ENCODE results near the gene USP21. TPM values are rescaled to one million over a fixed set of nuclear protein-coding genes. Genes with fewer than 3 reads are reported as not detected.

The USP21 gene
- total and polyA plus RNA-seq, 9 of the 15 experiments (the other 6 are each of a cell fraction or from before 2014, with no cell fraction given) = 4.9 to 52.4 (median 21.6) TPM

DNA sequence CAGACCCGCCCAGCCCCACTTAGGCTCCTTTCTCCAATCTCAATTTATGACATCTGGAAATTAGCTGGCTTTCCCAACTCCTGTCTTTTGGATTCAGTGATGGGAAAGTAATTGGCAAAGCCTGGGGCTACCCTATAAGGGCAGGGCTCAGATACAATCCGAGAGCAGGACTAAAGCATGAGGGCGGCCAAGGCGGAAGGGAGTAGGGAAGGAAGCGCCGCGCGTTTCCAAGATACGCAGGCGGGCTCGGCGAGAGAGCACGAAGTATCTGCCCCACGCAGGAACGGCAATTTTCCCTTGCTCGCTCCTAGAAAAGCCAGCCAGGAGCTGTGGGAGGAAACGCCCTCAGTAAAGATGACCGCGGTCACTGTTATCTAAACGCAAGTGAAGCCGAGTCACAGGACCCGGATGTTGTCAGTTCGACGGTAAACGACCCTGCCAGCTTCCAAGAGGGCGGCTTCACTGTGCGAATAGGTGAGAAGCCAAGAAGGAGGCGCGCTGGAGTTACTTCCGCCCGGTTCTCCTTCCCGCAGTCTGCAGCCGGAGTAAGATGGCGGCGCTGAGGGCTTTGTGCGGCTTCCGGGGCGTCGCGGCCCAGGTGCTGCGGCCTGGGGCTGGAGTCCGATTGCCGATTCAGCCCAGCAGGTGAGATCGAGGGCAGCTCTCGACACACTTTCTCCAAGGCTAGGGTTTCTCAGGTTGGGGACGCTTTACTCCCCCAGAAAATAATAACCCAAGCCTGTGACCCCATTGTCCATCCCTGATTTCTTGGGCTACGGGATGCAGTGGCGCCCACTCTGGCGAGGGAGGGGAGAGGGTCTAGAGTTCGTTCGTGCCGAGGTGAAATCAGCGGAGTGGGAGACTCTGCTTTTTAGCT is 42.8 kb downstream of the USP21 start, which contains the start of gene NDUFS2 (continued):
- peak; percentile 87 for TF ChIP-seq CTCFL (IDR thresholded peaks at IDR 0.05; ENCODE audit: borderline replicate concordance, insufficient read depth, low read depth, low read length, poor library complexity, severe bottlenecking)
- TF ChIP-seq GABPA (tag; conservative IDR thresholded peaks at IDR 0.05; ENCODE audit: low read depth) = peak; percentile 97
- TF ChIP-seq KDM1A (IDR thresholded peaks at IDR 0.05) = peak; percentile 73 to 75; a peak in 3 of 4 replicates
- TF ChIP-seq, protein P1, sequence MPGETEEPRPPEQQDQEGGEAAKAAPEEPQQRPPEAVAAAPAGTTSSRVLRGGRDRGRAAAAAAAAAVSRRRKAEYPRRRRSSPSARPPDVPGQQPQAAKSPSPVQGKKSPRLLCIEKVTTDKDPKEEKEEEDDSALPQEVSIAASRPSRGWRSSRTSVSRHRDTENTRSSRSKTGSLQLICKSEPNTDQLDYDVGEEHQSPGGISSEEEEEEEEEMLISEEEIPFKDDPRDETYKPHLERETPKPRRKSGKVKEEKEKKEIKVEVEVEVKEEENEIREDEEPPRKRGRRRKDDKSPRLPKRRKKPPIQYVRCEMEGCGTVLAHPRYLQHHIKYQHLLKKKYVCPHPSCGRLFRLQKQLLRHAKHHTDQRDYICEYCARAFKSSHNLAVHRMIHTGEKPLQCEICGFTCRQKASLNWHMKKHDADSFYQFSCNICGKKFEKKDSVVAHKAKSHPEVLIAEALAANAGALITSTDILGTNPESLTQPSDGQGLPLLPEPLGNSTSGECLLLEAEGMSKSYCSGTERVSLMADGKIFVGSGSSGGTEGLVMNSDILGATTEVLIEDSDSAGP (CRISPR knock-in tag; IDR thresholded peaks at IDR 0.05) = peak; percentile 56; the same call in 1 of the 2 replicates
- 0 out of 2 replicates have a peak, but pooled peaks have one; percentile 22 for TF ChIP-seq XRCC5 (IDR thresholded peaks at IDR 0.05; ENCODE audit: low read depth, low read length)
- TF ChIP-seq FOXP4 (CRISPR knock-in tag; IDR thresholded peaks at IDR 0.05; ENCODE audit: borderline replicate concordance) = peak; percentile 45; the same call in 1 of the 2 replicates
- TF ChIP-seq L3MBTL2 (IDR thresholded peaks at IDR 0.05) = peak; percentile 62; the same call in 1 of the 2 replicates
- peak; percentile 30; the same call in 1 of the 2 replicates for TF ChIP-seq SMARCE1 (IDR thresholded peaks at IDR 0.05)
- TF ChIP-seq CBFB (CRISPR knock-in tag; IDR thresholded peaks at IDR 0.05) = no peak
- peak; percentile 81 for TF ChIP-seq EP400 (IDR thresholded peaks at IDR 0.05)
- no peak for TF ChIP-seq KAT2B (IDR thresholded peaks at IDR 0.05; ENCODE audit: low read depth, low read length)
- no peak for TF ChIP-seq ATF1 (CRISPR knock-in tag; IDR thresholded peaks at IDR 0.05)
- peak; percentile 94 for TF ChIP-seq ATF1 (tag; IDR thresholded peaks at IDR 0.05)
- TF ChIP-seq POLR2H (tag; IDR thresholded peaks at IDR 0.05; ENCODE audit: low read depth) = peak; percentile 81
- TF ChIP-seq ZNF561 (CRISPR knock-in tag; conservative IDR thresholded peaks at IDR 0.05) = 0 out of 2 replicates have a peak, but pooled peaks have one; percentile 22
- peak; percentile 80 for TF ChIP-seq CREB1 (IDR thresholded peaks at IDR 0.05)
- peak; percentile 70; the same call in 1 of the 2 replicates for TF ChIP-seq CREB1 (CRISPR knock-in tag; IDR thresholded peaks at IDR 0.05)
- peak; percentile 39; the same call in 1 of the 2 replicates for TF ChIP-seq ZNF12 (CRISPR knock-in tag; IDR thresholded peaks at IDR 0.05)
- peak; percentile 85 for TF ChIP-seq LCOR (CRISPR knock-in tag; IDR thresholded peaks at IDR 0.05)
- TF ChIP-seq THAP7 (CRISPR knock-in tag; IDR thresholded peaks at IDR 0.05) = no peak
- no peak for TF ChIP-seq NCOA6 (IDR thresholded peaks at IDR 0.05)
- peak; percentile 98 for TF ChIP-seq TAF9B (IDR thresholded peaks at IDR 0.05; ENCODE audit: partially characterized antibody)
- peak; percentile 94; the same call in 1 of the 2 replicates for TF ChIP-seq NFRKB (IDR thresholded peaks at IDR 0.05; ENCODE audit: low read depth)
